GM12874 (cell line): ENCODE results near the gene C1orf159.

Experiments
- CTCF ChIP-seq: IDR thresholded peaks from 2 replicates; pipeline ENCODE4 v1.5.1; 2011; ENCODE audit warnings: low read depth, mild to moderate bottlenecking, control low read depth, low read length, moderate library complexity; ENCODE audit not compliant: insufficient read depth

The C1orf159 gene

DNA sequence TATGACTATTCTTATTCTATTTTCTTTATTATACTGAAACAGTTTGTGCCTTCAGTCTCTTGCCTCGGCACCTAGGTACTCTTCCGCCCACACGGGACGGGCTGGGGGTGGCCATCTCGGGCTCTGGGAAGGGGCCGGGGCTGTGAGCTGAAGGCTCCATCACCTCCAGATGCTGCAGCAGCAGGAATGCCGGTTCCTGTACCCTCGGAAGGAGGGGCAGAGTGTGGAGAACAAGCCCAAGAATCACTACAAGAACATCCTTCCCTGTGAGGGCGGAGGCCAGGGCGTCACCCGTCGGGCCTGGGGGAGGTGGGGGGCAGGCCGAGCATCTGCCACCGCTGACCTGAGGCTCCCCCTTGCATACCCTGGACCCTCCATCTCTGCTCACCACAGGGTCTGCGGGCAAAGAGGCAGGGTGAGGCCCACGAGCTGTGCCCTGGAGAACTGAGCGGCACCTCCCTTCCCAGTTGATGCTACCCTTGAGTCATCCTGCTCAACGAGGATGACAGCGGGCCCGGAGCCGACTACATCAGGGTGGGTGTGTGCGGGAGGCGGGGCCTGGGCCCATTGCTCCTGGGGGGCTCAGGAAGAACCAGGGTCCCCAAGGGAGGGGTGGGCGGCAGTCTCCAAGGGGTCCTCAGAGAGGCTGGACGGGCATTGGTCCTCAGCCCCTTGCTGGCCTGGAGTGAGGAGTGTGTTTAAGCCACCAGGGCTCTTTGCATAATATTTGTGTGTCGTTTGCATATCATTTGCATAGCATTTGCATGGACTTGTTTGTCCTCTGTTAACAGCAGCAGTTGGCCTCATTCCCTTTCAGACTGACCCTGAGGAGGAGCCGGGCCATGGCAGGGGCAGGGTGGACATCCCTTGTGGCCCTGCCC is 49.2 kb downstream of the C1orf159 start:
- TF ChIP-seq CTCF, result no peak

- TF ChIP-seq CTCF, result no peak
Measured at GRCh38 chr1:1065265-1065939, 50.5 kb downstream of the C1orf159 start.

- peak; percentile 97 for TF ChIP-seq CTCF
Measured at GRCh38 chr1:1063945-1064831, 51.7 kb downstream of the C1orf159 start.

DNA sequence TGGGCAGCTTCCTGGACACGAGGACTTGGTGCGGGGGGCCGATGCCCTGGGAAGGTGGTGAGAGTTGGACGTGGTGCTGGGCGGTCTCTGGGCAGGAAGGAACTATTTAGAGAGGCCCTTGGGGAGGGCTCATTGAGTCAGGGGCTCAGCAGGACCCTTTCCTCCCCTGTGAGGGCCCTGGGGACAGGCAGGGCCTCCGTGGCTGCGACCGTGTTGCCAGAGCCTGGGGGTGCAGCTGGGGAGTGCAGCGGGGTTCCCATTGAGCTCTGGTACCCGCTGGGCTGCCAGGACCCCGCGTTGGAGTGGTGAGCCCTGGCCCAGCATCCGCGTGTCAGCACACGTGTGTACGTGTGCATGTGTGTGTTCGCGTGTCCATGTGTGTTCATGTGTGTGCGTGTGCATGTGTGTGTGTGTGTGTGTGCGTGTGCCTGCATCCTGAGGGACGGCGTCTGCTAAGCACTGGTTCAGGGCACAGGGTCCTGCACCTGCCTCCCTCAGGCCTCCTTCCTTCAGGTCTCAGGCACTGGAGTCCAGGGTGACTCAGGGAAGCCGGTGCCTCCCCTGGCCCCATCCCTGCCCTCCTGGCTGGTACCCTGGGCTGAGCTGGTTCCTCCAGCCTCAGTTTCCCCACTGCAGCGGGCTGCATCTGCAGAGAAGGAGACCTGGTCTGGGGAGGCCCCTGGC is 52.5 kb downstream of the C1orf159 start:
- no peak for TF ChIP-seq CTCF

DNA sequence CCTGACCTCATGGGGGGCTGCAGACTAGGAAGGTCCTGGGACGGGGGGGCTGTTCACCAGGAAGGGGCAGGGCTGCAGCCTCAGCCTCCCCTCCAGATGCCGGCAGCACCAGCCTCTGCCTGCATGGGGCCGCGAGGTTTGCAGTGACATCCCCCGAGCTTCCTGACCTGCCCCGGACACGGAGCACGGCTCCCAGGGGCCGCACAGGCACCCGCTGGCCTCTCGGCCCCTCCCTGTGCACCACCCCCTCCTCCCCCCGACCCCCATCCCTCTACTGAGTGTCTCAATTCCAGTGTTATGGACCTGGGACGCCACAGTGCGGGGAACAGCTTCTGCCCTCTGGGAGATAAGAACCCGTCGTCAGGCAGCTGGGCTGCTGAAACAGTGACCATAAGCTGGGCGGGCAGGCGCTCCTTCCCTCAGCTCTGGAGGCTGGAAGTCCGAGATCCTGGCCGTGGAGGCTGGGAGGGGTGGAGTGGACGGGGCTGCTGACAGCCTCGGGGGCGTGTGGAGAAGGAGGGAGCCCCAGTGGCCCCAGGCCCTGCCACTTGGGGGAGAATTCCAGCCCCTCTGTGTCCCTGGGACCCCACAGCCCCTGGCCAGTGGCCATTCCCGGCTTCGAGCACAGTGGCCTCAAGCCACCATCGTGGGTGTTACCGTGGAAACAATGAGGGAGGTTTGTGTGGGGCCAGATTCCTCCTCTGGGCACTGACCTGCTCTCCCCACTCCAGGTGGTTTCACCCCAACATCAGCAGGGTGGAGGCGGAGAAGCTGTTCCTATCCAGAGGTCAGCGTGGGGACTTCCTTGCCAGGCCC is 53.3 kb downstream of the C1orf159 start:
- no peak for TF ChIP-seq CTCF

DNA sequence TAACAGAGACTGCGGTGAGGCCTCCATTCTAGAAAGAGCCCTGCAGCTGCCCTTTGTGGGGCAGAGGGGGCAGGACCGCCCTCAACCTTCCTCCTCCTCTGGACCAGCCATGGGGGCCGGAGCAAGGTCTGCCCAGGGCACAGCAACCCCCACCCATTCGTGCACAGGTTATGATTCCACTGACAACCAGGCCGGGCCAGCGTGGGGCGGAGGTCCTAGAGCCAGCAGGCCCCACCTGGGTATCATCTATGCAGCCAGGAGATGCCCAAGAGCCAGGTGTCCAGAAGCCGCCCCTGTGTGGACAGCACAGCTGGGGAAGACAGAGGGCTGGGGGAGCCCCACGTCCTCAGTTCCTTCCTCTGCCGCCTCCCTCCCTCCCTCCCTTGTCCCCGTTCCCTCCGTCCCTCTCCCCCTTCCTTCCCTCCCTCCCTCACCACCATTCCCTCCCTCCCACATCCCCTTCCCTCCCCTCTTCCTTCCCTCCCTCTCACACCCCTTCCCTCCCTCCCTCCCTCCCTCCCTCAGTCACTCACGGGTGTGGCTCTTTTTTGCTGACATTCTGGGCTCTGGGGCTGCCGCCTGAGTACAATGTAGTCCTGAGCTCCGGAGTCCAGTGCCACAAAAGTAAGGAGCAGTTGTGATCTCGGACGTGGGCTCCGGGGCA is 54.1 kb downstream of the C1orf159 start:
- TF ChIP-seq CTCF, result no peak
